H54 (cell line): Measurements from ENCODE around the gene NRXN3.

Experiments used
- DNase-seq: peaks from one replicate; pipeline ENCODE4 v3.0.0; 2011; ENCODE audit warnings: low spot score, mixed read lengths; ENCODE audit not compliant: insufficient read length
- FAIRE-seq: peaks from 3 replicates; lab custom pipeline; 2011; peaks lifted over from hg19 to GRCh38; lab: Jason Lieb, UNC
- POLR2A ChIP-seq: IDR thresholded peaks from 2 replicates; pipeline ENCODE4 v1.6.1; 2011; ENCODE audit warnings: low read depth, mild to moderate bottlenecking, low read length

NRXN3 gene

GRCh38 chr14:79274641-79275291 lies 1104.6 kb downstream of the NRXN3 start:
- DNase-seq (no peak), FAIRE-seq (no peak)
- TF ChIP-seq POLR2A: no peak

- TF ChIP-seq POLR2A: no peak
- FAIRE-seq (no peak), DNase-seq (no peak)
Measured at GRCh38 chr14:79275292-79275655, 1105.1 kb downstream of the NRXN3 start.

GRCh38 chr14:79278286-79278797 lies 1108.2 kb downstream of the NRXN3 start:
- no peak for FAIRE-seq
- DNase-seq: no peak
- no peak for TF ChIP-seq POLR2A

GRCh38 chr14:79278798-79279644 lies 1108.8 kb downstream of the NRXN3 start:
- TF ChIP-seq POLR2A: peak; percentile 27; the same call in 1 of the 2 replicates
- no peak for DNase-seq
- FAIRE-seq: no peak

GRCh38 chr14:79279645-79280597 lies 1109.7 kb downstream of the NRXN3 start:
- FAIRE-seq: no peak
- TF ChIP-seq POLR2A: no peak
- DNase-seq: no peak

GRCh38 chr14:79281244-79282152 lies 1111.3 kb downstream of the NRXN3 start:
- DNase-seq: no peak
- FAIRE-seq: no peak
- no peak for TF ChIP-seq POLR2A

- FAIRE-seq: no peak
- no peak for DNase-seq
- no peak for TF ChIP-seq POLR2A
Measured at GRCh38 chr14:79284621-79285020, 1114.4 kb downstream of the NRXN3 start.

- no peak for TF ChIP-seq POLR2A
- no peak for DNase-seq
- FAIRE-seq: no peak
Measured at GRCh38 chr14:79285263-79285662, 1115.1 kb downstream of the NRXN3 start.

- TF ChIP-seq POLR2A: no peak
- DNase-seq (no peak), FAIRE-seq (no peak)
Measured at GRCh38 chr14:79287976-79288375, 1117.8 kb downstream of the NRXN3 start.

GRCh38 chr14:79293482-79294177 lies 1123.5 kb downstream of the NRXN3 start:
- FAIRE-seq (no peak), DNase-seq (no peak)
- no peak for TF ChIP-seq POLR2A

- no peak for DNase-seq
- FAIRE-seq: no peak
- TF ChIP-seq POLR2A: no peak
Measured at GRCh38 chr14:79294499-79294898, 1124.3 kb downstream of the NRXN3 start.

- no peak for FAIRE-seq
- no peak for TF ChIP-seq POLR2A
Measured at GRCh38 chr14:79295385-79295784, 1125.2 kb downstream of the NRXN3 start.

GRCh38 chr14:79298373-79298772 lies 1128.2 kb downstream of the NRXN3 start:
- DNase-seq (no peak), FAIRE-seq (no peak)
- TF ChIP-seq POLR2A: no peak

More at GRCh38 chr14:79295385-79295784, 1125.2 kb downstream of the NRXN3 start:
- no peak for DNase-seq
